IMR-90 (cell line): ENCODE results near the gene LTBP4. TPM values are rescaled to one million over a fixed set of nuclear protein-coding genes. Genes with fewer than 3 reads are reported as not detected.

ENCODE experiments used
- ATAC-seq: fragments of 200-7000 bp; cut with Tn5 transposase; 2 replicates; pipeline ENCODE4 v1.9.1; 2020; ENCODE audit warnings: low read depth, mild to moderate bottlenecking, moderate library complexity
- BruUV-seq: library from RNA; stranded (reverse); fragments of 400-500 nt; replicated peaks from 2 replicates; lab custom pipeline; 2021; lab: Mats Ljungman, UMichigan
- CTCF ChIA-PET: fragments of 300-600 bp; formaldehyde crosslinking; extraction: SDS; loops from one replicate; lab custom pipeline; 2021; ENCODE audit warnings: antibody characterized with exemption; lab: Yijun Ruan, JAX
- POLR2A ChIA-PET: fragments of 300-600 bp; sonication (Branson Sonifier 250); formaldehyde crosslinking; loops from one replicate; lab custom pipeline; 2022; ENCODE audit warnings: antibody characterized with exemption; ENCODE audit not compliant: unreplicated experiment; lab: Charles Lee
- DNase-seq: peaks from one replicate; pipeline ENCODE4 v3.0.0; 2013
- H2AFZ ChIP-seq: replicated peaks from 2 replicates; pipeline ENCODE3; 2013; ENCODE audit warnings: low read length, mild to moderate bottlenecking; ENCODE audit not compliant: poor library complexity
- H2AK5ac ChIP-seq: 2 replicates; pipeline ENCODE4 v1.6.1; 2013; ENCODE audit warnings: low read depth, low read length, inconsistent platforms
- H2AK9ac ChIP-seq: replicated peaks from 2 replicates; pipeline ENCODE3; 2013; ENCODE audit warnings: mild to moderate bottlenecking, low read depth, low read length, moderate library complexity; ENCODE audit not compliant: poor library complexity
- H2BK120ac ChIP-seq: 2 replicates; pipeline ENCODE4 v1.6.1; 2013; ENCODE audit warnings: low read depth, low read length, inconsistent platforms
- H2BK15ac ChIP-seq: 3 replicates; pipeline ENCODE4 v1.6.1; 2013; ENCODE audit warnings: low read depth, low read length, inconsistent platforms
- H2BK20ac ChIP-seq: 2 replicates; pipeline ENCODE4 v1.6.1; 2013; ENCODE audit warnings: low read depth, mild to moderate bottlenecking, inconsistent platforms, low read length, moderate library complexity
- H2BK5ac ChIP-seq: 2 replicates; pipeline ENCODE4 v1.6.1; 2013; ENCODE audit warnings: mild to moderate bottlenecking, low read depth, low read length, inconsistent platforms; ENCODE audit not compliant: poor library complexity, severe bottlenecking
- H3K14ac ChIP-seq: replicated peaks from 2 replicates; pipeline ENCODE4 v1.6.1; 2013; ENCODE audit warnings: low read depth, low read length, inconsistent platforms
- H3K18ac ChIP-seq: 2 replicates; pipeline ENCODE4 v1.6.1; 2013; ENCODE audit warnings: low read depth, low read length, control low read depth
- H3K23ac ChIP-seq: 2 replicates; pipeline ENCODE4 v1.6.1; 2013; ENCODE audit warnings: low read depth, low read length, inconsistent platforms
- H3K27ac ChIP-seq: 2 replicates; pipeline ENCODE4 v1.5.1; 2013; ENCODE audit warnings: mild to moderate bottlenecking, control low read depth, low read length; ENCODE audit not compliant: insufficient read depth
- H3K27me3 ChIP-seq: 2 replicates; pipeline ENCODE4 v1.6.1; 2013; ENCODE audit warnings: low read length; ENCODE audit not compliant: control insufficient read depth, insufficient read depth
- H3K36me3 ChIP-seq: 2 replicates; pipeline ENCODE4 v1.6.1; 2013; ENCODE audit warnings: low read length, mixed read lengths; ENCODE audit not compliant: control insufficient read depth, insufficient read depth
- H3K4ac ChIP-seq: 2 replicates; pipeline ENCODE4 v1.6.1; 2013; ENCODE audit warnings: low read depth, low read length, inconsistent platforms
- H3K4me1 ChIP-seq: 2 replicates; pipeline ENCODE4 v1.6.1; 2013; ENCODE audit warnings: low read length, mixed read lengths; ENCODE audit not compliant: control insufficient read depth, insufficient read depth
- H3K4me2 ChIP-seq: 2 replicates; pipeline ENCODE4 v1.6.1; 2013; ENCODE audit warnings: low read depth, mild to moderate bottlenecking, control low read depth, low read length, moderate library complexity
- H3K4me3 ChIP-seq: 2 replicates; pipeline ENCODE4 v1.5.1; 2013; ENCODE audit warnings: low read depth, mild to moderate bottlenecking, control low read depth, low read length, moderate library complexity; ENCODE audit not compliant: insufficient read depth
- H3K56ac ChIP-seq: 2 replicates; pipeline ENCODE4 v1.6.1; 2013; ENCODE audit warnings: low read length, inconsistent platforms; ENCODE audit not compliant: insufficient read depth; ENCODE audit errors: extremely low read depth
- H3K79me1 ChIP-seq, 2 experiments: 2 replicates each; pipeline ENCODE4 v1.6.1; 2013; ENCODE audit warnings: low read length in 2 of 2, inconsistent platforms in 1 of 2, low read depth in 1 of 2
- H3K9ac ChIP-seq: 2 replicates; pipeline ENCODE4 v1.6.1; 2013; ENCODE audit warnings: low read depth, low read length, control low read depth
- H3K9me1 ChIP-seq: 2 replicates; pipeline ENCODE4 v1.6.1; 2013; ENCODE audit warnings: low read length, inconsistent platforms; ENCODE audit not compliant: insufficient read depth
- H3K9me3 ChIP-seq: 2 replicates; pipeline ENCODE4 v1.6.1; 2013; ENCODE audit warnings: low read length; ENCODE audit not compliant: control insufficient read depth, insufficient read depth
- H4K20me1 ChIP-seq: 2 replicates; pipeline ENCODE4 v1.6.1; 2013; ENCODE audit warnings: low read length, inconsistent platforms; ENCODE audit not compliant: insufficient read depth
- H4K5ac ChIP-seq: 2 replicates; pipeline ENCODE4 v1.6.1; 2013; ENCODE audit warnings: mild to moderate bottlenecking, low read depth, low read length, control low read depth
- H4K8ac ChIP-seq, 2 experiments: 2 replicates each; pipeline ENCODE4 v1.6.1; 2013; ENCODE audit warnings: low read depth in 2 of 2, low read length in 2 of 2, control low read depth in 1 of 2, inconsistent platforms in 1 of 2
- H4K91ac ChIP-seq: 2 replicates; pipeline ENCODE4 v1.6.1; 2013; ENCODE audit warnings: low read depth, low read length, inconsistent platforms; ENCODE audit not compliant: insufficient read depth
- MXI1 ChIP-seq: IDR thresholded peaks from 2 replicates; pipeline ENCODE4 v1.6.1; 2012; ENCODE audit warnings: low read depth, mild to moderate bottlenecking, low read length, moderate library complexity, borderline replicate concordance
- POLR2A ChIP-seq: IDR thresholded peaks from 2 replicates; pipeline ENCODE4 v1.6.1; 2012; ENCODE audit warnings: mild to moderate bottlenecking, low read depth, low read length
- WGBS, 2 experiments: methylation state at CpG; one replicate each; pipeline versions ENCODE4 v1.1.5 to v1.1.7; 2013; ENCODE audit warnings: missing lambda C conversion rate in 2 of 2; ENCODE audit not compliant: insufficient read length in 1 of 2; ENCODE audit errors: extremely low coverage in 2 of 2; 5-methylcytosine and 5-hydroxymethylcytosine counted together
- dilution Hi-C: fragments of 300-500 bp; cut with HindIII; formaldehyde crosslinking; loops from one replicate; pipeline ENCODE4 v1.14.3; 2018; ENCODE audit warnings: low sequenced_read_pairs; ENCODE audit not compliant: unreplicated experiment
- in situ Hi-C: fragments of 300-500 bp; cut with MboI; formaldehyde crosslinking; loops from 3 replicates; pipeline ENCODE4 v1.14.3; 2019; ENCODE audit warnings: low sequenced_read_pairs, inconsistent platforms, mixed read lengths
- intact Hi-C: fragments of 100-400 bp; cut with micrococcal nuclease; formaldehyde crosslinking; loops from 2 replicates; pipeline ENCODE4 v1.10.0; 2022
- polyA plus RNA-seq, 3 experiments: library from polyadenylated mRNA; depleted of rRNA; stranded (reverse); fragments of >200 nt; gene quantifications; 2 replicates each; pipeline ENCODE4 v1.2.3, GENCODE V29; 2012; ENCODE audit warnings: low replicate concordance in 1 of 3
- total RNA-seq: library from RNA; depleted of rRNA; stranded (reverse); fragments of >200 nt; gene quantifications from 2 replicates; pipeline ENCODE4 v1.2.3, GENCODE V29; 2012
- TF ChIP-seq, protein P1 (sequence below): conservative IDR thresholded peaks from 2 replicates; pipeline ENCODE4 v1.5.1; 2012; ENCODE audit warnings: mild to moderate bottlenecking, low read depth, low read length, improper control_type of control experiment

The LTBP4 gene
- total and polyA plus RNA-seq, 2 of the 4 experiments (the other 2 are of a cell fraction): 14.7 to 70.3 TPM

DNA sequence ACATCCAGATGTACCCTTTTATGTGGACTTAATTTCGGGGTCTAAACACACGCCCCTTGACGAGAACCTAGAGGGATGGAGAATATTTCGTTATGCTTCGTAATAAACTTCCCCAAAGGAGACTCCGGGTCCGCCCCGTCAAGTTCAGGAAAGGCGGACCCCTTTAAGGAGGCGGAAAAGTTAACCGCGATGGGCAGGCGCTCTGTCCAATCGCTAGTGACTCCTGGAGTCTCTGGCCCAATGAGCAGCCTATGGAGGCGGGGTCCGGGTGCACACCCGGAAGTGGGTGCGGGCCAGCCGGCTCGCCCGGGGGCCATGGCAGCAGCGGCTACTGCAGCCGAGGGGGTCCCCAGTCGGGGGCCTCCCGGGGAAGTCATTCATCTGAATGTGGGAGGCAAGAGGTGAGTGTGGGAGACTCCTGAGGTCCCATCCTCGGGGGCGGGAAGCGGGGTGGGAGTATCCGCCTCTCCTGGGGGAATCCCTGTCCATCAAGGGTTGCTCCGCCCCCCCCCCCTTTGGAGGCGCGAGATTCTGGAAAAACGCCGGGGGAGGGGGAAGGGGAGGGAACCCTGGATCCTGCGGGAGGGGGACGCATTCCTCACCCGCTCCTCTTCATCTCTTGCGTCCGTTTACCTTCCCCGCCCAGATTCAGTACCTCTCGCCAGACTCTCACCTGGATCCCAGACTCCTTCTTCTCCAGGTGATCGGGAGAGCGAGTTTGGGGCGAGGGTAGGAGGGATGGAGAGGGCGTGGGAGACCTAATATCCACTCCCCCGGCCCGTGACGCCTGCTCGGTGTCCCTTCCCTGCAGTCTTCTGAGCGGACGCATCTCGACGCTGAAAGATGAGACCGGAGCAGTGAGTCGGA, 24.4 kb upstream of the LTBP4 start, which contains the start of gene SHKBP1 (continued):
- TF ChIP-seq, protein P1, sequence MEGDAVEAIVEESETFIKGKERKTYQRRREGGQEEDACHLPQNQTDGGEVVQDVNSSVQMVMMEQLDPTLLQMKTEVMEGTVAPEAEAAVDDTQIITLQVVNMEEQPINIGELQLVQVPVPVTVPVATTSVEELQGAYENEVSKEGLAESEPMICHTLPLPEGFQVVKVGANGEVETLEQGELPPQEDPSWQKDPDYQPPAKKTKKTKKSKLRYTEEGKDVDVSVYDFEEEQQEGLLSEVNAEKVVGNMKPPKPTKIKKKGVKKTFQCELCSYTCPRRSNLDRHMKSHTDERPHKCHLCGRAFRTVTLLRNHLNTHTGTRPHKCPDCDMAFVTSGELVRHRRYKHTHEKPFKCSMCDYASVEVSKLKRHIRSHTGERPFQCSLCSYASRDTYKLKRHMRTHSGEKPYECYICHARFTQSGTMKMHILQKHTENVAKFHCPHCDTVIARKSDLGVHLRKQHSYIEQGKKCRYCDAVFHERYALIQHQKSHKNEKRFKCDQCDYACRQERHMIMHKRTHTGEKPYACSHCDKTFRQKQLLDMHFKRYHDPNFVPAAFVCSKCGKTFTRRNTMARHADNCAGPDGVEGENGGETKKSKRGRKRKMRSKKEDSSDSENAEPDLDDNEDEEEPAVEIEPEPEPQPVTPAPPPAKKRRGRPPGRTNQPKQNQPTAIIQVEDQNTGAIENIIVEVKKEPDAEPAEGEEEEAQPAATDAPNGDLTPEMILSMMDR: no peak

DNA sequence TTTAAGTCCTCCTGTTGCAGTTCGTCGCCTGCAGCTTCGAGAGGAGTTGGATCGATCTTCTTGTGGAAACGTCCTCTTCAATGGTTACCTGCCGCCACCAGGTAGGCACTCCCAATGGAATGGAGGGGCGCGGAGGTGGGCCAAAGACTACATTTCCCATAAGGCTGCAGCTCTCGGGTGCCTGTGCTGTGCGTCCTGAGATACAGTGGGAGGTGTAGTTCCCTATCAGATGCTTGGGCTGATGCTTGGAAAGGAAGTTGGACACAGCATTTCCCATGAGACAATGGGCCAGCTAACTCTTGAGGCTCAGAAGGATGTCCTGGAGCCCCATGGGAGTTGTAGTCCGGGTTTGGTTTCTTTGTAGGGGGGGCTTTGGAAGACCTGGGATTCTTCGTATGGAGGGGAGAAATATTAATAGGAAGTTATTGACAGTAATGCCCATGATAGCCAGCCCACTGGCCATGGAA, 22.7 kb upstream of the LTBP4 start:
- H3K9me3 ChIP-seq: no peaks in the 10 kb centered on the region
- no peak overlapping the region for H2BK120ac ChIP-seq
- no peak overlapping the region for H2BK5ac ChIP-seq
- intact Hi-C loops (no loop called here), in situ Hi-C loops (no loop called here), dilution Hi-C loops (no loop called here)
- no peak overlapping the region for H3K56ac ChIP-seq
- no peak overlapping the region for H3K9ac ChIP-seq
- H2BK20ac ChIP-seq: no peak overlapping the region
- WGBS, 2 experiments: 40% methylated on average over 1 of the region's 12 CpGs; no CpG with 5 or more reads in 1 of the 2 experiments
- H3K79me1 ChIP-seq: peaks cover 5 to 19% of the 10 kb centered on the region in 2 experiments; a peak in 2 of 4 replicates
- H2AFZ ChIP-seq: no peak overlapping the region
- peaks cover 8% of the 10 kb centered on the region; the same call in 1 of the 2 replicates for H3K9me1 ChIP-seq
- ATAC-seq (no peak), DNase-seq (peak; percentile 41)
- H2BK15ac ChIP-seq: no peak overlapping the region
- no peak overlapping the region for H3K4me2 ChIP-seq
- ChIA-PET POLR2A (no interaction called here), CTCF (no interaction called here)
- no peak overlapping the region for H2AK9ac ChIP-seq
- no peak overlapping the region for H3K4ac ChIP-seq
- TF ChIP-seq MXI1 (no peak), POLR2A (no peak)
- no peaks in the 10 kb centered on the region for H3K27me3 ChIP-seq
- H4K20me1 ChIP-seq: no peaks in the 10 kb centered on the region
- no peak overlapping the region for H4K8ac ChIP-seq
- BruUV-seq: no TSS peak
- no peak overlapping the region for H3K23ac ChIP-seq
- no peak overlapping the region for H4K5ac ChIP-seq
- H3K18ac ChIP-seq: no peak overlapping the region
- no peak overlapping the region for H3K27ac ChIP-seq
- H2AK5ac ChIP-seq: peak overlapping the region; percentile 50; the same call in 1 of the 2 replicates
- peaks cover 4% of the 10 kb centered on the region for H3K4me1 ChIP-seq
- H4K91ac ChIP-seq: no peak overlapping the region
- no peak overlapping the region for H3K14ac ChIP-seq
- no peak overlapping the region for H3K4me3 ChIP-seq
- H3K36me3 ChIP-seq: peaks cover 25% of the 10 kb centered on the region
